D721Med (cell line): ENCODE results near the gene CAP2.

Source experiments
- DNase-seq: peaks from one replicate; pipeline ENCODE4 v3.0.0; 2011; ENCODE audit warnings: low spot score; ENCODE audit not compliant: insufficient read length
- FAIRE-seq: peaks from 2 replicates; lab custom pipeline; 2011; peaks lifted over from hg19 to GRCh38; lab: Jason Lieb, UNC
- TF ChIP-seq, protein P1 (sequence below): IDR thresholded peaks from 2 replicates; pipeline ENCODE4 v1.5.1; 2012; ENCODE audit warnings: mild to moderate bottlenecking, control low read depth; ENCODE audit not compliant: insufficient read depth; ENCODE audit errors: missing control alignments

The CAP2 gene

DNA sequence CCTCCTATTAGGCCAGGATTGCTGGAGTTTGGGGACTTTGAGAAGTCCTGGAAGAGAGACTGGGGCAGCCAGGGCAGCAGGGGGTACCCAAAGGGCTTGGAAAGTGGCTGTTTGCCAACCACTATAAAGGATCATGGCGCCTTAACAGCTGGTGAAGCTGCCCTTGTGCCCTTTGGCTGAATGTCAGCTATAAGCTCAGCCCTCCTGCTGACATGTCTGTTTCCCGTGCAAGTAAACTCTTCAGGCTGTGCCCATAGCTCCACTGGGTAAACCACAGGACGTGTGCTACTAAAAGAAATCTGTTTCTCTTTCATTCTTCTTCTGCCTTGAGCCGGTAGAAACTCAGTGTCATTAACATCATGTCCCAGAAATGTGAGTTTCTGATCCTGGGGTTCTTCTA is 97.3 kb downstream of the CAP2 start:
- DNase-seq (no peak), FAIRE-seq (no peak)

DNA sequence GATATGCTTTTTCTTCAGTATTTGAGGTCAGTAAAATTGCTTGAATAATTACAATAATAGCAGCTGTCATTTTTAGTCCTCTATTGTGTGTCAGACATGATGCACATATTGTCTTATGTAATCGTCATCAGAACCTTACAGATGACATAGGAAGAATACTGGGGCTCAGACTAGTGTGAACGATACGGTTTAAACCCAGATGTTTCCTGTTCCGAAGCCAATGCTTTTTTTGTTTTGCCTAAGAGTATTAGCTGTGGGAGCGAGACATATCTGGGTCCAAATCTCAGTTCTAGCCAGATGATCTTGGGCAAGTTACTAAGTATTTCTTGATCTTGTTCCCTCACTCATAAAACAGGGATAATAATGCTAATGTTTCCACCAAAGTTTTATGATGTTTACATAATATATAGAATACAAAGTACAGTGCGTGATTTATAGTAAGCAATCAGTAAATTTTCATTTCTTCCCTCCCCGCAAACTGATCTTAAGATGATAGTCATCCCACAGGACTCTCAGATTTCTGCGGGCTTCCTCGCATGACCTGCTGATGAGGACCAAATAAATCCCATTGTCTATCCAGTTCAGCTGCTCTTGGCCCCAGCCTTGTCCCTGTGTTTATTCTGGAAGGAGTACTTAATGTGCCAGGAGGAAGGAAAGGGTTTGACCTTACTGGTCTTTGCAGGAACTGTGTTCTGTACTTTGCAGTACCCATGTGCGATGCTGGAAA is 98.2 kb downstream of the CAP2 start:
- no peak for FAIRE-seq
- no peak for DNase-seq
- TF ChIP-seq, protein P1, sequence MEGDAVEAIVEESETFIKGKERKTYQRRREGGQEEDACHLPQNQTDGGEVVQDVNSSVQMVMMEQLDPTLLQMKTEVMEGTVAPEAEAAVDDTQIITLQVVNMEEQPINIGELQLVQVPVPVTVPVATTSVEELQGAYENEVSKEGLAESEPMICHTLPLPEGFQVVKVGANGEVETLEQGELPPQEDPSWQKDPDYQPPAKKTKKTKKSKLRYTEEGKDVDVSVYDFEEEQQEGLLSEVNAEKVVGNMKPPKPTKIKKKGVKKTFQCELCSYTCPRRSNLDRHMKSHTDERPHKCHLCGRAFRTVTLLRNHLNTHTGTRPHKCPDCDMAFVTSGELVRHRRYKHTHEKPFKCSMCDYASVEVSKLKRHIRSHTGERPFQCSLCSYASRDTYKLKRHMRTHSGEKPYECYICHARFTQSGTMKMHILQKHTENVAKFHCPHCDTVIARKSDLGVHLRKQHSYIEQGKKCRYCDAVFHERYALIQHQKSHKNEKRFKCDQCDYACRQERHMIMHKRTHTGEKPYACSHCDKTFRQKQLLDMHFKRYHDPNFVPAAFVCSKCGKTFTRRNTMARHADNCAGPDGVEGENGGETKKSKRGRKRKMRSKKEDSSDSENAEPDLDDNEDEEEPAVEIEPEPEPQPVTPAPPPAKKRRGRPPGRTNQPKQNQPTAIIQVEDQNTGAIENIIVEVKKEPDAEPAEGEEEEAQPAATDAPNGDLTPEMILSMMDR = no peak

More for the DNA sequence above, 97.3 kb downstream of the CAP2 start:
- TF ChIP-seq, protein P1 = no peak

DNA sequence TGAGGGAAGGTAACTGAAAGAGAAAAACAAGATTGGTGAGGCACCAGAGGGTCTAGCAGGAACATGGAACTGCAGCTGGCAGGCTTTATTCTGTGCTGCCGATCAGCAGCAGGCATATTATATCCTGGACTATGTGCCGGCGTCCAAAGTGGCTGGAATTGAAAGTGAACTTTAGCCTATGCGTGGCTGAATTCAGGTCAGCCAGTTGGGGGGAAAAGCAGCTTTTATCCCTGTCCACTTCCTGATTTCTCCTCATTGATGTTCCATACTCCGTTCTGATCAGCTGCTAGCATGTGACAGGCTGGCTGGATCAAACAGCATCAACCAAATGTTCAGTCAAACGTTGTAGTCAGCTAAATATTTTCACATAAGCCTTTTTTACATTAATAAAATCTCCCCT is 99.0 kb downstream of the CAP2 start:
- TF ChIP-seq, protein P1 = no peak
- FAIRE-seq (no peak), DNase-seq (no peak)

DNA sequence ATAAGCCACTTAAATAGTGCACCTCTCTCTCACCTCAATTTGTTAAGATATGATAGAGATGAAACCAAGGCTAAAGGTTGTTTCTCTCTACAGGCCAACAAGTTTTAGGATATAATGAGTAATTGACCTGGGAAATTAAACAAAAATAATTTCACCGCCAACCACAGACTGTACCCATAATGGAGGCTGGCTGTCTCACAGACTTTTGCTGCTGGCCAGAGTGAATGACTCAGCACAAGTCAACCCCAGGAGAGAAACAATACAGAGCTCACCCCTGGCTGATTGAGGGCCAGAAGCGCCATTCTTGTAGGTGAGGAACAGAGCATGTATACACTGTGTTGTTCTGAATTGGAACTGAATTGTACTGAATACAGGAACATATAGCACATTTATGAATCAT is 99.9 kb downstream of the CAP2 start:
- DNase-seq = no peak
- TF ChIP-seq, protein P1 = no peak
- FAIRE-seq = no peak

DNA sequence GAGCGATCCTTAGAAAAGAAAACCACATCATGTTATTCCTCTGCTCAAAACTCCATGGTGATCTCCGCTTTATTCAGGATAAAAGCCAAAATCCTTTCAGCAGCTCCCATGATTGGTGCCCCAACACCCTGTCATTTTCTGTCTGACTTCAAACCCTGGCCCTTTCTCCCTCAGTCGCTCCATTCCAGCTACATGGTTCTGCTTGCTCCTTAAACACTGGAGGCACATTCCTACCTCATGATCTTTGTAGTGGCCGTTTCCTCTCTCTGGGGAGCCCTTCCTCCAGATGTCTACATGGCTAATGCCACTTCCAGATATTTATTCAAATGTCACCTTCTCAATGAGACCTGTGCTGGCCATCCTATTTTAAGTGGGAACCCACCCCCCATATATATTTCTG is 100.8 kb downstream of the CAP2 start:
- TF ChIP-seq, protein P1 = no peak
- DNase-seq = no peak
- FAIRE-seq = no peak

DNA sequence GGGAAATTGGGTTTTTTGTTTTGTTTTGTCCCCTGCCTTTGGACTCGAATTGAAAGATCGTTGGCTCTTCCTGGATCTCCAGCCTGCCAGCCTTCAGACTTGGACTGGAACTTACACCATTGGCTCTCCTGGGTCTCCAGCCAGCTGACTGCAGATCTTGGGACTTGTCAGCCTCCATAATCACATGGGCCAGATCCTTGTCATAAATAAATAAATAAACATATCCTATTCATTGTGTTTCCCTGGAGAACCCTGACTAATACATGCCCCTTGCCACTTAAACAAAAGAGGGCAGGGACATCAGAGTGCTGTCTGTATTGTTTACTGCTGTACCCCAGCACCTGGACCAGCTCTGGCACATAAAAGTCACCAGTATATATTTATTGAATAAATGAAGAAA is 101.5 kb downstream of the CAP2 start:
- TF ChIP-seq, protein P1 = no peak
- DNase-seq = no peak
- FAIRE-seq = no peak

DNA sequence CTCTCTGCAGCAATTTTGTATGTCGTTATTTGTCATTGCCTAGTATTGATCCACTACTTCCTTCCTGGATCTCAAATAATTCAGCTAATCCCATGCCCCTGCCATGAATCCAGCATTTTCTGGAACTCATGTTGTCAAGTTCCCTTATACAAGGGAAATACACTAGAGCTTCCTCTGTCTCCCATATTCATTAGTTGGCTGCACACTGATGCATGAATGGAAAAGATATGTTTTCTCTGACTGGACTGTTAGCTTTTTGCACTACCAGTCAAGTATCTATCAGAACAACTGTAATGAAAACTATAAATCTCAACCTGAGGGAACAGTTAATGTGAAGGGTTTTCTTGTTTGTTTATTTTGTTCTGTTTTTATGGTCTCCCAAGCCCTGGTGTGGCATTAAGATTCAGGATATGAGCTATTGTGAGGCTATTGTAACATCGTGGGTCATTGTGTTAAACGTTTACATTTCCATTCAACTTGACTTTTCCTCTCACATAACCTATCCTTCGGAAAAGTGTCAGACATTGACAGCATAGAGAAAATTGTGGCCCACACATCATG is 104.2 kb downstream of the CAP2 start:
- DNase-seq (no peak), FAIRE-seq (no peak)
- TF ChIP-seq, protein P1 = no peak
